A673 (cell line): Measurements from ENCODE around the gene LRRC1. TPM values are rescaled to one million over a fixed set of nuclear protein-coding genes. Genes with fewer than 3 reads are reported as not detected.

Experiments
- BruUV-seq: library from RNA; stranded (reverse); fragments of 400-500 nt; replicated peaks from 2 replicates; lab custom pipeline; 2021; lab: Mats Ljungman, UMichigan
- CTCF ChIA-PET: fragments of 300-600 bp; sonication (Branson Sonifier 250); formaldehyde crosslinking; loops from one replicate; lab custom pipeline; 2022; ENCODE audit warnings: antibody characterized with exemption; lab: Charles Lee
- POLR2A ChIA-PET: fragments of 300-600 bp; sonication (Branson Sonifier 250); formaldehyde crosslinking; loops from one replicate; lab custom pipeline; 2022; ENCODE audit warnings: antibody characterized with exemption; ENCODE audit not compliant: low non-redundant PET; lab: Charles Lee
- DNase-seq: peaks from one replicate; pipeline ENCODE4 v3.0.0-alpha.2; 2015; ENCODE audit warnings: low spot score
- H3K27ac ChIP-seq: fragments of 200-600 bp; sonication (generic); 2 replicates; pipeline ENCODE4 v1.5.1; 2016; ENCODE audit warnings: mixed run types, low read depth, mild to moderate bottlenecking, mixed read lengths, antibody characterized with exemption, low read length; ENCODE audit not compliant: poor library complexity, severe bottlenecking
- H3K27me3 ChIP-seq: fragments of 200-600 bp; sonication (generic); replicated peaks from 2 replicates; pipeline ENCODE4 v1.6.1; 2017; ENCODE audit warnings: mixed run types, low read depth, mild to moderate bottlenecking, mixed read lengths, antibody characterized with exemption, low read length; ENCODE audit not compliant: insufficient read depth, poor library complexity
- H3K36me3 ChIP-seq: fragments of 200-600 bp; sonication (generic); 2 replicates; pipeline ENCODE4 v1.6.1; 2016; ENCODE audit warnings: mixed run types, mild to moderate bottlenecking, mixed read lengths, antibody characterized with exemption, low read length; ENCODE audit not compliant: insufficient read depth, poor library complexity, severe bottlenecking
- H3K4me1 ChIP-seq: fragments of 200-600 bp; sonication (generic); 2 replicates; pipeline ENCODE4 v1.6.1; 2017; ENCODE audit warnings: mixed run types, mild to moderate bottlenecking, mixed read lengths, antibody characterized with exemption, low read length; ENCODE audit not compliant: insufficient read depth, poor library complexity, severe bottlenecking
- H3K4me3 ChIP-seq: fragments of 200-600 bp; sonication (generic); 2 replicates; pipeline ENCODE4 v1.5.1; 2016; ENCODE audit warnings: low read depth, mixed run types, mild to moderate bottlenecking, mixed read lengths, low read length; ENCODE audit not compliant: poor library complexity, severe bottlenecking
- H3K9me3 ChIP-seq: fragments of 200-600 bp; sonication (generic); 2 replicates; pipeline ENCODE4 v1.6.1; 2016; ENCODE audit warnings: mixed run types, low read depth, mild to moderate bottlenecking, mixed read lengths, antibody characterized with exemption, low read length; ENCODE audit not compliant: poor library complexity, severe bottlenecking
- CTCF ChIP-seq: fragments of 300-800, 200-600 bp; sonication (generic); conservative IDR thresholded peaks from 2 replicates; pipeline ENCODE4 v1.5.1; 2017; ENCODE audit warnings: low read depth, mild to moderate bottlenecking, antibody characterized with exemption, low read length, moderate library complexity, mixed read lengths
- EZH2 ChIP-seq: fragments of 200-600 bp; sonication (generic); IDR thresholded peaks from 2 replicates; pipeline ENCODE4 v1.6.1; 2017; ENCODE audit warnings: borderline replicate concordance, low read depth, mild to moderate bottlenecking, mixed read lengths, antibody characterized with exemption, low read length; ENCODE audit not compliant: poor library complexity, severe bottlenecking
- intact Hi-C: fragments of 100-400 bp; cut with micrococcal nuclease; formaldehyde crosslinking; loops from one replicate; pipeline ENCODE4 v1.10.0; 2022; ENCODE audit not compliant: unreplicated experiment
- total RNA-seq: library from RNA; stranded (reverse); gene quantifications from 2 replicates; pipeline ENCODE4 v1.2.3, GENCODE V29; 2021

The LRRC1 gene
- total RNA-seq, 1 experiment from 2014 or later, result 4.4 TPM

GRCh38 chr6:53754330-53754729, 40.5 kb upstream of the LRRC1 start:
- Histone ChIP-seq H3K4me3 (no peak overlapping the region), H3K36me3 (no peaks in the 10 kb centered on the region), H3K27me3 (no peaks in the 10 kb centered on the region), H3K27ac (no peak overlapping the region), H3K4me1 (no peaks in the 10 kb centered on the region), H3K9me3 (no peaks in the 10 kb centered on the region)
- ChIA-PET POLR2A (no interaction called here), CTCF (no interaction called here)
- no TSS peak for BruUV-seq
- TF ChIP-seq CTCF, result no peak
- TF ChIP-seq EZH2, result no peak
- intact Hi-C loops, result no loop called here
- DNase-seq, result no peak

GRCh38 chr6:53756396-53756795, 38.4 kb upstream of the LRRC1 start:
- Histone ChIP-seq H3K9me3 (no peaks in the 10 kb centered on the region), H3K27ac (no peak overlapping the region), H3K4me3 (no peak overlapping the region), H3K27me3 (no peaks in the 10 kb centered on the region), H3K36me3 (no peaks in the 10 kb centered on the region), H3K4me1 (no peaks in the 10 kb centered on the region)
- POLR2A ChIA-PET, result no interaction called here
- intact Hi-C loops, result no loop called here
- BruUV-seq, result no TSS peak
- no peak for DNase-seq
- TF ChIP-seq EZH2, result no peak
- TF ChIP-seq CTCF, result no peak
- CTCF ChIA-PET, result no interaction called here

- H3K36me3 ChIP-seq, result no peaks in the 10 kb centered on the region
- DNase-seq, result no peak
- no peak overlapping the region for H3K27ac ChIP-seq
- CTCF ChIA-PET, result no interaction called here
- no peaks in the 10 kb centered on the region for H3K4me1 ChIP-seq
- BruUV-seq, result no TSS peak
- intact Hi-C loops, result no loop called here
- H3K27me3 ChIP-seq, result no peaks in the 10 kb centered on the region
- H3K4me3 ChIP-seq, result no peak overlapping the region
- no peak for TF ChIP-seq EZH2
- no peak for TF ChIP-seq CTCF
- no peaks in the 10 kb centered on the region for H3K9me3 ChIP-seq
- POLR2A ChIA-PET, result no interaction called here
These were observed 36.3 kb upstream of the LRRC1 start for GRCh38 chr6:53758496-53758895.

- BruUV-seq, result no TSS peak
- H3K4me3 ChIP-seq, result no peak overlapping the region
- POLR2A ChIA-PET, result no interaction called here
- H3K27ac ChIP-seq, result no peak overlapping the region
- DNase-seq, result no peak
- H3K36me3 ChIP-seq, result no peaks in the 10 kb centered on the region
- intact Hi-C loops, result no loop called here
- CTCF ChIA-PET, result no interaction called here
- no peaks in the 10 kb centered on the region for H3K9me3 ChIP-seq
- no peaks in the 10 kb centered on the region for H3K27me3 ChIP-seq
- no peaks in the 10 kb centered on the region for H3K4me1 ChIP-seq
- no peak for TF ChIP-seq EZH2
- TF ChIP-seq CTCF, result no peak
These were observed 33.8 kb upstream of the LRRC1 start for GRCh38 chr6:53761036-53761435.
